A172 (cell line): ENCODE data around the gene IFI16. TPM values are rescaled to one million over a fixed set of nuclear protein-coding genes. Genes with fewer than 3 reads are reported as not detected.
"Not testable (repeated sequence)": the region's sequence is repeated elsewhere in the genome, so short reads cannot be mapped to it uniquely, and the experiment has no call there.

Experiments used
- DNase-seq: peaks from one replicate; pipeline ENCODE4 v3.0.0-alpha.2; 2015; ENCODE audit warnings: low spot score
- total RNA-seq: library from RNA; depleted of rRNA; stranded (reverse); fragments of >200 nt; shearing (Covaris generic); gene quantifications from 2 replicates; pipeline ENCODE4 v1.2.3, GENCODE V29; 2014; rRNA removed

The IFI16 gene
- total RNA-seq: 52.3 and 58.7 TPM in 2 replicates

GRCh38 chr1:159009704-159010361 is at the start of gene IFI16:
TSS of gene IFI16 (plus strand) at chr1:159009907. CDS start at chr1:159014681, 4,774 bp downstream.
- DNase-seq: peak; percentile 92

GRCh38 chr1:158961178-158961577 is 48.5 kb upstream of the IFI16 start:
- DNase-seq: no peak

GRCh38 chr1:158962983-158963382 is 46.7 kb upstream of the IFI16 start:
- no peak for DNase-seq

GRCh38 chr1:158969166-158969565 is 40.5 kb upstream of the IFI16 start:
- DNase-seq: no peak

- DNase-seq: no peak
Observed at GRCh38 chr1:158969855-158970254, 39.9 kb upstream of the IFI16 start.

- no peak for DNase-seq
Observed at GRCh38 chr1:158972841-158973240, 36.9 kb upstream of the IFI16 start.

GRCh38 chr1:158976219-158976618 is 33.5 kb upstream of the IFI16 start:
- DNase-seq: no peak

- no peak for DNase-seq
Observed at GRCh38 chr1:158978730-158979129, 31.0 kb upstream of the IFI16 start.

GRCh38 chr1:158979229-158979628 is 30.5 kb upstream of the IFI16 start:
- DNase-seq: no peak

GRCh38 chr1:158983235-158983634 is 26.5 kb upstream of the IFI16 start:
- DNase-seq: no peak

GRCh38 chr1:158984386-158984785 is 25.3 kb upstream of the IFI16 start:
- DNase-seq: no peak

GRCh38 chr1:158989424-158989823 is 20.3 kb upstream of the IFI16 start:
- DNase-seq: no peak

- DNase-seq: no peak
Observed at GRCh38 chr1:158992787-158993312, 16.9 kb upstream of the IFI16 start.

- no peak for DNase-seq
Observed at GRCh38 chr1:158996998-158997397, 12.7 kb upstream of the IFI16 start.

- DNase-seq: no peak
Observed at GRCh38 chr1:158998037-158998780, 11.5 kb upstream of the IFI16 start.

- DNase-seq: peak; percentile 57
Observed at GRCh38 chr1:158998781-158999161, 10.9 kb upstream of the IFI16 start.

- DNase-seq: peak; percentile 75
Observed at GRCh38 chr1:158999316-159000069, 10.2 kb upstream of the IFI16 start.

GRCh38 chr1:159000070-159000409 is 9.7 kb upstream of the IFI16 start:
- no peak for DNase-seq

- peak; percentile 88 for DNase-seq
Observed at GRCh38 chr1:159000625-159001024, 9.1 kb upstream of the IFI16 start.

- DNase-seq: no peak
Observed at GRCh38 chr1:159005161-159005560, 4.5 kb upstream of the IFI16 start.

GRCh38 chr1:159005676-159006075 is 4.0 kb upstream of the IFI16 start:
- DNase-seq: no peak

GRCh38 chr1:159006210-159006807 is 3.4 kb upstream of the IFI16 start:
- DNase-seq: not testable (repeated sequence)
